Bone marrow (tissue), 2 donors: ENCODE data around the gene SPOCK3.
A peak's percentile ranks its signal among the peaks of the same experiment; 100 is the strongest.
"Not testable (repeated sequence)": the region's sequence is repeated elsewhere in the genome, so short reads cannot be mapped to it uniquely, and the experiment has no call there.

Source experiments
- DNase-seq, 2 donors: peaks; one replicate each; lab custom pipeline; 2025; lab: John Stamatoyannopoulos, UW

SPOCK3 gene

GRCh38 chr4:167234316-167234881 lies at the start of gene SPOCK3:
Gene SPOCK3, minus strand, starts transcription at chr4:167234494.
- peak in 1 of 2 donors; percentile 18 for DNase-seq

- DNase-seq = no peak
Measured at GRCh38 chr4:167282171-167282864, 48.0 kb upstream of the SPOCK3 start.

GRCh38 chr4:167281545-167281944 lies 47.3 kb upstream of the SPOCK3 start:
- DNase-seq = not testable (repeated sequence)

GRCh38 chr4:167274351-167274750 lies 40.1 kb upstream of the SPOCK3 start:
- DNase-seq = no peak

- no peak for DNase-seq
Measured at GRCh38 chr4:167265231-167265630, 30.9 kb upstream of the SPOCK3 start.

- no peak for DNase-seq
Measured at GRCh38 chr4:167248271-167248670, 14.0 kb upstream of the SPOCK3 start.

GRCh38 chr4:167239627-167240026 lies 5.3 kb upstream of the SPOCK3 start:
- no peak for DNase-seq

- no peak for DNase-seq
Measured at GRCh38 chr4:167238226-167238625, 3.9 kb upstream of the SPOCK3 start.

GRCh38 chr4:167233685-167234315 lies 494 bp downstream of the SPOCK3 start:
- peak in 1 of 2 donors; percentile 18 for DNase-seq

GRCh38 chr4:167232805-167233684 lies 1.2 kb downstream of the SPOCK3 start:
- no peak for DNase-seq

- no peak for DNase-seq
Measured at GRCh38 chr4:167230744-167231143, 3.5 kb downstream of the SPOCK3 start.

- no peak for DNase-seq
Measured at GRCh38 chr4:167222099-167222498, 12.2 kb downstream of the SPOCK3 start.

- no peak for DNase-seq
Measured at GRCh38 chr4:167221084-167221483, 13.2 kb downstream of the SPOCK3 start.

GRCh38 chr4:167218022-167218608 lies 16.2 kb downstream of the SPOCK3 start:
- DNase-seq = no peak

- DNase-seq = no peak
Measured at GRCh38 chr4:167216783-167217182, 17.5 kb downstream of the SPOCK3 start.

GRCh38 chr4:167210166-167210565 lies 24.1 kb downstream of the SPOCK3 start:
- no peak for DNase-seq

GRCh38 chr4:167196344-167197012 lies 37.8 kb downstream of the SPOCK3 start:
- DNase-seq = no peak

GRCh38 chr4:167190379-167190778 lies 43.9 kb downstream of the SPOCK3 start:
- no peak for DNase-seq

GRCh38 chr4:167185465-167185864 lies 48.8 kb downstream of the SPOCK3 start:
- no peak for DNase-seq

GRCh38 chr4:167183036-167183435 lies 51.3 kb downstream of the SPOCK3 start:
- no peak for DNase-seq

- DNase-seq = no peak
Measured at GRCh38 chr4:167177925-167178324, 56.4 kb downstream of the SPOCK3 start.
